Calu3 (cell line): ENCODE measurements around the gene SLC16A2. TPM values are rescaled to one million over a fixed set of nuclear protein-coding genes. Genes with fewer than 3 reads are reported as not detected.

Experiments used
- BruUV-seq: library from RNA; stranded (reverse); fragments of 400-500 nt; replicated peaks from 2 replicates; lab custom pipeline; 2021; lab: Mats Ljungman, UMichigan
- CTCF ChIA-PET: fragments of 300-600 bp; sonication (Branson Sonifier 250); formaldehyde crosslinking; loops from one replicate; lab custom pipeline; 2022; ENCODE audit warnings: antibody characterized with exemption; lab: Charles Lee
- DNase-seq: peaks from one replicate; pipeline ENCODE4 v3.0.0; 2022
- H3K27ac Mint-ChIP-seq: one replicate; pipeline ENCODE4 v1.8.0; 2022; ENCODE audit warnings: mixed read lengths; ENCODE audit not compliant: unreplicated experiment
- H3K27me3 Mint-ChIP-seq: one replicate; pipeline ENCODE4 v1.8.0; 2022; ENCODE audit warnings: mixed read lengths; ENCODE audit not compliant: unreplicated experiment
- H3K36me3 Mint-ChIP-seq: one replicate; pipeline ENCODE4 v1.8.0; 2022; ENCODE audit warnings: mild to moderate bottlenecking, moderate library complexity, mixed read lengths; ENCODE audit not compliant: insufficient read depth, unreplicated experiment
- H3K4me1 Mint-ChIP-seq: one replicate; pipeline ENCODE4 v1.8.0; 2022; ENCODE audit warnings: mild to moderate bottlenecking, low read depth, mixed read lengths; ENCODE audit not compliant: unreplicated experiment
- H3K4me3 Mint-ChIP-seq: one replicate; pipeline ENCODE4 v1.8.0; 2022; ENCODE audit warnings: mild to moderate bottlenecking, low read depth, moderate library complexity, mixed read lengths; ENCODE audit not compliant: unreplicated experiment
- H3K9me3 Mint-ChIP-seq: one replicate; pipeline ENCODE4 v1.8.0; 2022; ENCODE audit warnings: low read depth, mixed read lengths; ENCODE audit not compliant: unreplicated experiment
- intact Hi-C: fragments of 100-400 bp; cut with micrococcal nuclease; formaldehyde crosslinking; loops from one replicate; pipeline ENCODE4 v1.10.0; 2022; ENCODE audit not compliant: unreplicated experiment
- total RNA-seq: library from RNA; stranded (reverse); gene quantifications from 2 replicates; pipeline ENCODE4 v1.2.3, GENCODE V29; 2022
- TF ChIP-seq, protein P1 (sequence below): fragments of 200-600 bp; IDR thresholded peaks from one replicate; pipeline ENCODE4 v1.8.0; 2022; ENCODE audit warnings: antibody characterized with exemption; ENCODE audit not compliant: unreplicated experiment

The SLC16A2 gene
- total RNA-seq, 1 experiment from 2014 or later = 0.59 TPM

DNA sequence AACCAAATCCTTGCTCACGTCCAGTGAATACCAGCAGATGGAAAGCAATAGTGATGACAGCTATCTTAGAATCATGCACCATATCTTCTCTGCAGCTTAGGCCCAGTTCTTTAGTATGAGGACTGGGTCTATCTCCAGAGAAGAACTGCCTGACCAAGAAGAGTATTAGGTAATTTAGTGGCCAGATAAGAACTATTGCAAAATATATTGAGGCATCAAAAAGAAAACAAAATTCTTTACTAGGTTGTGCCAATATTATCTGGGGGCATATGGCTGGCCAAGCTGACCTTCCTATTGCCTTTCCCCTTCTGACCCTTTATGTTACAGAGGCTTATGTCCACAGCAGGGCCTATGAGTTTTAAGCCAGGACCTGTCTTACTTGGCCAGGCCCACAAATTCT, 101.9 kb downstream of the SLC16A2 start:
- CTCF ChIA-PET = no interaction called here
- no peak for DNase-seq

DNA sequence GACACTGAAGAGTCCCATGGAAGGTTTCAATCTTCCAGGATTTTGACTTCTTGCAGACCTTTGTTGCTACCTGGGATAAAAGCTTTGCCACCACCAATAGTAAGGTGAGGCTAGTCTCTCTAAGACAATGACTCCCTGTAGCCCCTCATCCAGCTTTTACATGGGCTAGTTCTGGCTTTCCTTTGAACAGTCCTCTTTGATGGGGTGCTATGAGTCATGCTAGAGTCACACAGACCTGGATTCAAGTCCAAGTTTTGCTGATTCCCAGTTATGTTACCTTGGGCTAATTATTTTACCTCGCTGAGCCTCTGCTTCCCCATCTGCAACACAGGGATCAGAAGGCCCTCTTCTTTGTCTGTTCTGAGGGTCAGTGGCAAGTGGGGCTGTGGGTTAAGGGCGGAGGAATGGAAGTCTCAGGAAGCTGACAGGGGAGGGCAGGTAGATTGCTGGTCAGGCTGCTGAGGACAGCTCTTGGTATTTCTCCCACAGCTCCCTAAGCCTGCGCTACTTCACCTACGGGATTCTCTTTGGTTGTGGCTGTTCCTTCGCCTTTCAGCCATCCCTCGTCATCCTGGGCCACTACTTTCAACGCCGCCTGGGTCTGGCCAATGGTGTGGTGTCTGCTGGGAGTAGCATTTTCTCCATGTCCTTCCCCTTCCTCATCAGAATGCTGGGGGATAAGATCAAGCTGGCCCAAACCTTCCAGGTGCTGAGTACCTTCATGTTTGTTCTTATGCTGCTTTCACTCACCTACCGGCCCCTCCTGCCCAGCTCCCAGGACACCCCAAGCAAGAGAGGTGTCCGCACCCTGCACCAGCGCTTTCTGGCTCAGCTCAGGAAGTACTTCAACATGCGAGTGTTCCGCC, 102.8 kb downstream of the SLC16A2 start:
- BruUV-seq = no TSS peak
- no peak overlapping the region for H3K27ac Mint-ChIP-seq

More for the DNA sequence above, 101.9 kb downstream of the SLC16A2 start:
- Mint-ChIP-seq H3K4me1 (no peaks in the 10 kb centered on the region), H3K36me3 (no peaks in the 10 kb centered on the region), H3K27me3 (no peaks in the 10 kb centered on the region), H3K4me3 (no peak overlapping the region), H3K27ac (no peak overlapping the region), H3K9me3 (no peaks in the 10 kb centered on the region)
- no TSS peak for BruUV-seq
- TF ChIP-seq, protein P1, sequence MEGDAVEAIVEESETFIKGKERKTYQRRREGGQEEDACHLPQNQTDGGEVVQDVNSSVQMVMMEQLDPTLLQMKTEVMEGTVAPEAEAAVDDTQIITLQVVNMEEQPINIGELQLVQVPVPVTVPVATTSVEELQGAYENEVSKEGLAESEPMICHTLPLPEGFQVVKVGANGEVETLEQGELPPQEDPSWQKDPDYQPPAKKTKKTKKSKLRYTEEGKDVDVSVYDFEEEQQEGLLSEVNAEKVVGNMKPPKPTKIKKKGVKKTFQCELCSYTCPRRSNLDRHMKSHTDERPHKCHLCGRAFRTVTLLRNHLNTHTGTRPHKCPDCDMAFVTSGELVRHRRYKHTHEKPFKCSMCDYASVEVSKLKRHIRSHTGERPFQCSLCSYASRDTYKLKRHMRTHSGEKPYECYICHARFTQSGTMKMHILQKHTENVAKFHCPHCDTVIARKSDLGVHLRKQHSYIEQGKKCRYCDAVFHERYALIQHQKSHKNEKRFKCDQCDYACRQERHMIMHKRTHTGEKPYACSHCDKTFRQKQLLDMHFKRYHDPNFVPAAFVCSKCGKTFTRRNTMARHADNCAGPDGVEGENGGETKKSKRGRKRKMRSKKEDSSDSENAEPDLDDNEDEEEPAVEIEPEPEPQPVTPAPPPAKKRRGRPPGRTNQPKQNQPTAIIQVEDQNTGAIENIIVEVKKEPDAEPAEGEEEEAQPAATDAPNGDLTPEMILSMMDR = no peak
- intact Hi-C loops = no loop called here

DNA sequence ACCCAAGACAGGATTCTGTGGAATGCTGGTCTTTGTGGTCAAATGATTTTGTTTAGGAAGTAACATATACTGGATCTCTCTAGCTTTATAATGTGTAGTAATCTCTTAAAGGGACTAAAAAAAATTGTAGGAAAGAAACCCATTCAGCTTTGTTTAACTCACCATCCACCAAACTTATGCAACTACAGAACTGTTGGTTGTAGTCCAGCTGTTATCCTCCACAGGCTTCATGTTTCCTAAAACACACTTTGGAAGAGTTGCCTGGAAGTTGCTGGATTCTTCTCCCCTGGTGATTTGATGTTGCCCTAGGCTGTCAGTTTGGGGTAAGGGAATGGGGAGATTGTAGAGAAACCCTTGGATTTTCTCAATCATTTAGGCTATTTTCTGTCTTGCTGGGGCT, 103.8 kb downstream of the SLC16A2 start:
- BruUV-seq = no TSS peak
- H3K4me1 Mint-ChIP-seq = no peaks in the 10 kb centered on the region
- no peak overlapping the region for H3K4me3 Mint-ChIP-seq
- no peak for DNase-seq
- no peak overlapping the region for H3K27ac Mint-ChIP-seq
- no peaks in the 10 kb centered on the region for H3K9me3 Mint-ChIP-seq
- intact Hi-C loops = no loop called here
- peaks cover 3% of the 10 kb centered on the region for H3K36me3 Mint-ChIP-seq
- CTCF ChIA-PET = no interaction called here
- no peaks in the 10 kb centered on the region for H3K27me3 Mint-ChIP-seq
- TF ChIP-seq, protein P1 = no peak

More for the DNA sequence above, 102.8 kb downstream of the SLC16A2 start:
- intact Hi-C loops = no loop called here
- H3K4me3 Mint-ChIP-seq = no peak overlapping the region
- DNase-seq = no peak
- no peaks in the 10 kb centered on the region for H3K9me3 Mint-ChIP-seq
- no peaks in the 10 kb centered on the region for H3K4me1 Mint-ChIP-seq
- TF ChIP-seq, protein P1 = no peak
- H3K27me3 Mint-ChIP-seq = no peaks in the 10 kb centered on the region
- CTCF ChIA-PET = no interaction called here
- H3K36me3 Mint-ChIP-seq = peaks cover 3% of the 10 kb centered on the region

DNA sequence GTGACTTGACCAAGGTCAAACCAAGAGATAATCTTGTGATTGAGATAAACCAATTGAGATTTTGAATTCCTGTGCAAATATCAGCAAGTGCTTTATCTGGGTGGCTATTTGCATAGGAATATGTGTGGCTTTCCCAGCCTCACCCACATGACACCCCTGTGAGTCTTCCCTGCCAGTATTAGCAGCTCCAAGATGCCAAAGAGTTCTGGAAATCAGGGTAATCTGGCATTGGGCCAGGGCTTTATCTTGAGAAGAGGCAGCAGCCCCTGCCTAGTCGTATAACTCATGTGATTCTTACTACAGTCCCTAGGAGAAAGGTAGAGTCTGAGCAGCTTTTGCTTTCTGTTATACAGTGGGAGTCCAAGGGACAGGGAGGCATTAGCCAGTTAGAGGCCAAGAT, 105.5 kb downstream of the SLC16A2 start:
- Mint-ChIP-seq H3K4me1 (no peaks in the 10 kb centered on the region), H3K4me3 (no peak overlapping the region), H3K9me3 (no peaks in the 10 kb centered on the region), H3K27ac (no peak overlapping the region), H3K36me3 (peaks cover 3% of the 10 kb centered on the region), H3K27me3 (peaks cover under 1% of the 10 kb centered on the region)
- TF ChIP-seq, protein P1 = no peak
- no TSS peak for BruUV-seq
- DNase-seq = no peak
- intact Hi-C loops = no loop called here
- CTCF ChIA-PET = no interaction called here
